ENCODE results near the gene KCNQ1.

Gene KCNQ1

GRCh38 chr11:2742611-2743426, 298.0 kb downstream of the KCNQ1 start:
- DNase-seq = no peak

GRCh38 chr11:2743427-2744110, 298.8 kb downstream of the KCNQ1 start:
- DNase-seq = no peak

GRCh38 chr11:2744166-2744565, 299.4 kb downstream of the KCNQ1 start:
- no peak for DNase-seq

- DNase-seq = no peak
These were observed 300.7 kb downstream of the KCNQ1 start for GRCh38 chr11:2745511-2745910.

GRCh38 chr11:2746401-2747247, 301.8 kb downstream of the KCNQ1 start:
- DNase-seq = no peak

- no peak for DNase-seq
These were observed 302.6 kb downstream of the KCNQ1 start for GRCh38 chr11:2747248-2748027.

- DNase-seq = no peak
These were observed 303.4 kb downstream of the KCNQ1 start for GRCh38 chr11:2748061-2748813.

- no peak for DNase-seq
These were observed 304.2 kb downstream of the KCNQ1 start for GRCh38 chr11:2748814-2749554.

GRCh38 chr11:2750101-2750681, 305.4 kb downstream of the KCNQ1 start:
- no peak for DNase-seq

GRCh38 chr11:2750682-2751522, 306.1 kb downstream of the KCNQ1 start:
- DNase-seq = peak; percentile 22

- DNase-seq = no peak
These were observed 306.9 kb downstream of the KCNQ1 start for GRCh38 chr11:2751523-2752203.

- no peak for DNase-seq
These were observed 307.5 kb downstream of the KCNQ1 start for GRCh38 chr11:2752204-2752770.

GRCh38 chr11:2752923-2753322, 308.1 kb downstream of the KCNQ1 start:
- DNase-seq = no peak

GRCh38 chr11:2754008-2754407, 309.2 kb downstream of the KCNQ1 start:
- no peak for DNase-seq

- no peak for DNase-seq
These were observed 310.3 kb downstream of the KCNQ1 start for GRCh38 chr11:2755071-2755470.

- no peak for DNase-seq
These were observed 313.9 kb downstream of the KCNQ1 start for GRCh38 chr11:2758751-2759150.

- no peak for DNase-seq
These were observed 314.7 kb downstream of the KCNQ1 start for GRCh38 chr11:2759228-2760195.
